ENCODE data around the gene NFKBIZ. TPM values are rescaled to one million over a fixed set of nuclear protein-coding genes. Genes with fewer than 3 reads are reported as not detected.

Gene NFKBIZ
- total RNA-seq, 2 experiments from 2014 or later, result 76.5 to 81.3 TPM

DNA sequence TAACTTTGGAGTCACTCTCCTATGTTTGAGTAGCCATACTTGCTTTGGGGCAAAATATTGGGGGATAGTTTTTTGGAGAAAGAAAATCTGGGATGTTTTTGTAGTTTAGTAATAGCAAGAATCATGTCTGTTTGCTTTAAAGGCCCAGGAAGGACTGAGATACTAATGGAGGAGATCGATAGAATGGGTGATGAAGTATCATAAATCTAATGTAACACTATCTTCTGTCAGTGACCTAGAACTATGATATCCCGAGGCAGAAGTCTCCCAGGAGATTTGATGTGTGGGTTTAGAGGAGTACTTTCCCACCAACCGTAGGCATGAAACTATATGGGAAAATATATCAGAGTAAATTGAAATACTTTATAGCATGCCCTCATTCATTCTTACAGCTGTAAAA is 21.0 kb upstream of the NFKBIZ start:
- POLR2A ChIA-PET, result interaction anchor here (0.8 to 14.9 kb wide), 16 partner anchors 11 to 397 kb away, joined by 3 to 374 read pairs (median 4); partner anchors contain the start of genes CEP97 and NFKBIZ
- peaks cover 61% of the 10 kb centered on the region for H3K4me1 Mint-ChIP-seq
- no peak for DNase-seq
- peaks cover 30% of the 10 kb centered on the region for H3K36me3 Mint-ChIP-seq (ENCODE audit: low read depth)
- H3K27ac Mint-ChIP-seq, result peak overlapping the region; percentile 90
- H3K4me3 Mint-ChIP-seq, result peak overlapping the region; percentile 82
- no peaks in the 10 kb centered on the region for H3K9me3 Mint-ChIP-seq
- CTCF ChIA-PET, result interaction anchor here (1.1 to 4.9 kb wide), 7 partner anchors 21 to 396 kb away, joined by 3 to 36 read pairs (median 5); partner anchors contain the start of genes NFKBIZ and NXPE3
- H3K27me3 Mint-ChIP-seq, result no peaks in the 10 kb centered on the region

DNA sequence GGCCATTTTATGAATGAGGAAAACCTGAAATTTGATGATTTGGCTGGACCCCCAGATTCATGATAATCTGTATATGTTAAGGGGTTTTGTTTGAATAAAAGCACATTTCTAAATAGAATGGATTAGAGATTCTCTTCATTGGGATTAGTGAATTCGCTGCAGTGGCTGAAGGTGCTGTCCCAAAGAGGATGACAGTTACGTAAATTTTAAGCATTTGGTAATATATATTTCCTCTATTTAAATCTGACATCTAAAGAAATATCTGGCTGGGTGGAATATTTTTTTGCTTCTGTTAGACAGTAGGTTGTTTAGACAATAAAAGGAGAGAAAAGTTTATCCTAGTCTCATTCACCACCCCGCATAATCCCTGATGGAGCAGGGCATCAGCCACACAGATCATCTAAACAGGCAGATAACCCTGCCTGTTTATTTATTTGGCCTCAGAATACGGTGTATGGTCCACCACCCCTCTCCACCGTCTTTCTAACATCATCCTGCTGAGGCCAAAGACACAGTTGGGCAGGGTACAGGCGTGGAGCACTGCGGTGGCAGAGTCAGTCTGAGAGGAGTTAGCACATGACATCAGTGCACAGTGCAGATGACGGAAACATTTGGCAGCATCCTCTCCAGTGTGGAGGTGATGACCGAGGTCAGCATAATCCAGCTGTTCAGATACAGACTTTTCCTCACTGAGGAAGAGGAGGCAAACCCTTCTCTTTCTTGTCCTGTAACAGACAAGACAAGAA is 20.4 kb upstream of the NFKBIZ start:
- peak overlapping the region; percentile 90 for H3K27ac Mint-ChIP-seq
- H3K4me1 Mint-ChIP-seq, result peaks cover 67% of the 10 kb centered on the region
- CTCF ChIA-PET, result interaction anchor here (1.0 to 4.9 kb wide), 6 partner anchors 21 to 400 kb away, joined by 3 to 36 read pairs (median 5); partner anchors contain the start of genes NFKBIZ and NXPE3
- peaks cover 33% of the 10 kb centered on the region for H3K36me3 Mint-ChIP-seq (ENCODE audit: low read depth)
- no peaks in the 10 kb centered on the region for H3K27me3 Mint-ChIP-seq
- no peaks in the 10 kb centered on the region for H3K9me3 Mint-ChIP-seq
- POLR2A ChIA-PET, result interaction anchor here (0.7 to 14.9 kb wide), 14 partner anchors 11 to 396 kb away, joined by 3 to 374 read pairs (median 4); partner anchors contain the start of genes CEP97, NFKBIZ and NXPE3
- DNase-seq, result peak; percentile 74
- H3K4me3 Mint-ChIP-seq, result peak overlapping the region; percentile 82

DNA sequence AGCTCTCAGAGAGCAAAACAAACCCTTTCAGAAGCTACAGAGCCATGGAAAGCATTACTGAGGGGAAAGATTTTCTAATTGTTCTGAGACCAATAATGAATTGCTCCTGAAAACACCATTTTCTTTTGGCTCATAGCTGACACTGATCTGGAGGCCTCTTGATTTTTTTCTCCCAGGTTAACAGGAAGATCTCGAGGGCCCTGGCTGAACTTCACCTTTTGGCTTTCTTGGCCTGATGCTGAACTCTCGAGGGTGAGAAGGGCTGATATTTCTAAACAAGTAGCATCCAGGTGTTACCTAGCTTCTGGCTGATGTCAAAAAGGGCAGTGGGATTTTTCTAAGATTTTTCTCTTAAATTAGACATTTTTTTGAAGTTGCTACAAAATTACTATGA is 19.9 kb upstream of the NFKBIZ start:
- Mint-ChIP-seq H3K27me3 (no peaks in the 10 kb centered on the region), H3K4me3 (peak overlapping the region; percentile 82), H3K36me3 (ENCODE audit: low read depth) (peaks cover 33% of the 10 kb centered on the region), H3K4me1 (peaks cover 73% of the 10 kb centered on the region), H3K9me3 (no peaks in the 10 kb centered on the region), H3K27ac (peak overlapping the region; percentile 90)
- POLR2A ChIA-PET, result interaction anchor here (0.7 to 14.9 kb wide), 10 partner anchors 10 to 396 kb away, joined by 3 to 374 read pairs (median 4); partner anchors contain the start of genes NFKBIZ and NXPE3
- DNase-seq, result no peak
- CTCF ChIA-PET, result interaction anchor here (1.0 to 4.9 kb wide), 5 partner anchors 20 to 400 kb away, joined by 3 to 36 read pairs (median 5); partner anchors contain the start of gene NFKBIZ

DNA sequence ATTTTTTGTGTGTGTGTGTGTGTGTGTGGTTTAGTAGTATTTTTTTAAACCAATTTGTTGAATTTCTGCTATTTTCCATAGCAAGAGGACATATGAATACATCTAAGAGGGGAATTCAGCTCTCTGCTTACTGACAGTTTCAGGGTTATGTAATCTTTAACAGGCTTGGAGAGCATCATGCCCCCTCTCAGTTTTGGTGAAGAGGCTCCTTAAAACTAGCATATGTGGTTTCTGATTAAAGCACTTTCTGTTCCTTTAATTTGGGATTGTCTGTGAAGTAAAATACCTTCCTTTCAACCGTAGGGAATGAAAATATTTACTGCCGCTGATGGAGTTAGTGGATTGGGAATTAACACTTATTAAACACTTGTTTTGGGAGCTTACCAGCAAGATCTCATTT is 19.4 kb upstream of the NFKBIZ start:
- Mint-ChIP-seq H3K9me3 (no peaks in the 10 kb centered on the region), H3K27me3 (no peaks in the 10 kb centered on the region), H3K36me3 (ENCODE audit: low read depth) (peaks cover 29% of the 10 kb centered on the region), H3K4me1 (peaks cover 75% of the 10 kb centered on the region), H3K4me3 (peak overlapping the region; percentile 82), H3K27ac (peak overlapping the region; percentile 90)
- POLR2A ChIA-PET, result interaction anchor here (0.7 to 14.9 kb wide), 8 partner anchors 10 to 285 kb away, joined by 3 to 374 read pairs (median 4); partner anchors contain the start of genes NFKBIZ and NXPE3
- CTCF ChIA-PET, result interaction anchor here (1.0 to 4.9 kb wide), 5 partner anchors 20 to 399 kb away, joined by 3 to 36 read pairs (median 5); partner anchors contain the start of gene NFKBIZ
- no peak for DNase-seq

DNA sequence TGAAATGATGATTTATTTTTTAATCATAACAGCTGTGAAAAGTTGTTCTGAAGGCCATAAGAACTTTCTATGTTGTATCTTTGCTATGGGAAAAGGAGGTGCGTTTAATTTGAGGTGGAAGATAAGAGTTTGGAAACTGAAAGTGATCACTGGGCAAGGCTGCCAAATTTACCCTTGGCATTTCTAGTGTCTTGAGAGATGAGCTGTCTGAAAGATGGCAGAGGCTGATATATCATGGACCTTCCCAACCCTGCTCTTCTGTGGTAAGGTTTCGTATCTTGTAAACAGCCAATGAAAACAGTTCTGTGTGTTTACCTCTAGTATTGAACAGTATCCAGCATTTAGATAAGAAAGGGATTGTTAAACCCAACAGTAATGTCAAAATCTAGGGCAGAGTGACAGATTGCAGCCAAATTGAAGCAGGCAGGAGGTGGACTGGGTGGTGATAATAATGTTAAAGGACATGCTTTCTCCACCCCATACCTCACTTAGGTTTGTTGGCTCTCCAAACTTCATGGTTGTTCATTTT is 15.8 kb upstream of the NFKBIZ start:
- Mint-ChIP-seq H3K27ac (peak overlapping the region; percentile 15), H3K36me3 (ENCODE audit: low read depth) (peaks cover 34% of the 10 kb centered on the region), H3K27me3 (no peaks in the 10 kb centered on the region), H3K4me3 (peak overlapping the region; percentile 6), H3K9me3 (no peaks in the 10 kb centered on the region), H3K4me1 (peaks cover 56% of the 10 kb centered on the region)
- ChIA-PET CTCF (interaction anchor here (1.2 kb wide), 1 partner anchor 19 kb away, joined by 3 read pairs; no protein-coding TSS in a partner anchor), POLR2A (interaction anchor here (0.7 to 14.9 kb wide), 2 partner anchors 9 to 19 kb away, joined by 3 to 374 read pairs; partner anchors contain the start of gene NFKBIZ)
- no peak for DNase-seq

DNA sequence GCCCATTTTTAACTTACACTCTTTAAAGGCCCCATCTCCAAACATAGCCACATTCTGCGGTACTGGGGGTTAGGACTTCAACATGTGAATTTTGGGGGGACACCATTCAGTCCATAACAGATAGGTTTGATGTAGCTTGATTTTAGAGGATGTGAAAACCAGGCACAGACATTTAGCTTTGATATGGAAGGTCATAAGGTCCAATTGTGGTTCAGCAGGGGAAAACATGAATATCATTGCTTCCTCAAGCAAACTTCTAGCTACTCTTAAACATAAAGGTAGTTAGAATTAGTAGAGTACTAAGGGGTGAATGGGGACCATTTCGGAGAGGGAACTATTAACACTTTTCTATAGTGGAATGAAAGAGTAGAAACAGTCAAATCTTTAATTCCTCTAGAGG is 13.6 kb upstream of the NFKBIZ start:
- H3K27ac Mint-ChIP-seq, result no peak overlapping the region
- H3K36me3 Mint-ChIP-seq (ENCODE audit: low read depth), result peaks cover 30% of the 10 kb centered on the region
- no peaks in the 10 kb centered on the region for H3K9me3 Mint-ChIP-seq
- CTCF ChIA-PET, result interaction anchor here (1.2 kb wide), 1 partner anchor 13 kb away, joined by 5 read pairs; the partner anchor contains the start of gene NFKBIZ
- no peak for DNase-seq
- POLR2A ChIA-PET, result interaction anchor here (14.9 kb wide), 1 partner anchor 16 kb away, joined by 374 read pairs; the partner anchor contains the start of gene NFKBIZ
- H3K4me1 Mint-ChIP-seq, result peaks cover 37% of the 10 kb centered on the region
- no peaks in the 10 kb centered on the region for H3K27me3 Mint-ChIP-seq
- no peak overlapping the region for H3K4me3 Mint-ChIP-seq

DNA sequence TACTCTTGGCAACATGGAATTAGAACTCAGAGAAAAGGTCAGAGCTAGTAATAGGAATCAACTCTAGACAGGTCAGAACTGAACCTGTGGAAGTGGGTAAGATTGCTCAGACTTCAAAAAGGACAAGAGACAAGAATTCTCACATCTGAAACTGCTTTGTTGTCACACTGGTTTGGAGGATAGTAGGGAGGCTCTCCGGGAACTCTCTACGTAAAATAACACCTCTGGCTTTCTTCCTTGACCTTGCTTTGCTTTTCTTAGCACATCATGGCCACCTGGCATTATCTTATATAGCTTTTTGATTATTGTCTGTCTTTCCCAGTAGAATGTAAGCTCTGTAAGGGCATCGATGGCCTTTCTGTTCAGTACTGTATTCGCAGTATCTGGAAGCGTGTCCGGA is 13.2 kb upstream of the NFKBIZ start:
- POLR2A ChIA-PET, result interaction anchor here (14.9 kb wide), 1 partner anchor 16 kb away, joined by 374 read pairs; the partner anchor contains the start of gene NFKBIZ
- Mint-ChIP-seq H3K27ac (no peak overlapping the region), H3K27me3 (no peaks in the 10 kb centered on the region), H3K36me3 (ENCODE audit: low read depth) (peaks cover 30% of the 10 kb centered on the region), H3K9me3 (no peaks in the 10 kb centered on the region), H3K4me3 (no peak overlapping the region), H3K4me1 (peaks cover 35% of the 10 kb centered on the region)
- CTCF ChIA-PET, result no interaction called here
- no peak for DNase-seq

DNA sequence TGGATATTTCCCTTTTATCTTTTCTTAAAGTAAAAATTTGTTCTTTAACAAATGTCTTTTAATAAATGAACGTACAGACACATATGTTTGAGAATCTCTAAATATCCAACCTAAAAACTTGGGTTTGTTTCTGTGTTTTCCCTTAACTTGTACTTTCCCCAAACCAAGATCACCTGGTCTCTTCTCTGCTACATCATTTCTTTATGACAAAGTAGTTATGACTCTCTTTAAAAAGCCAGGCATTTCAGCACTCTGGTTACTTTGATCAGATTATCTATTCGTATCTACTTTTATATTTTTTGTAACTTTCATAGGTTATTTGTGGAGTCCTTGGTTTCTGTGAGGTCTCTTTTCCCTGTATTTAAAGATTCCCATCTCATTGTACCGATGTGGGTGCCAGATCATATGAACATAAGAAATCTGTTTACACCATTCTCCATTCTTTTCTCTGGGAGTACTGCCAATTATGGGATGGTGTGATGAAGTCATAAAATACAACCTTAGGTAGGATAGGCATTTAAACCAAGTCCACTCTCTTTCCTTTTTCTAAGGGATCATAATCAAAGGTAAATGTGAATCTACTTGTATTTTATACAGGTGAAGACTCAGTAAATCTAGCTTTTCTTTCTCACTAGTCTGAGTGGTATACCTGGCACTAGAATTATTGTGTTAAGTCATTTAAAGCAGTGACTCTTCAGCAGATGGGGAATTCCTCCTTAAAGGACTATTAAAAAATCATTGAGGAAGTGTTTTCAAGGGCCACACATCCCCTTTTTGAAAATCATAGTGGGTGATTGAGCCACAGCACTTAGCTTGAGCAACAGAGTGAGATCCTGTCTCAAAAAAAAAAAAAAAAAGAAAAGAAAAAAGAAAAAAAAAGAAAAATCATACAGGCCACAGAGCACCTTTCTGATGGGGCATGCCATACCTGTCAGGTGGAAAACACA is 12.4 kb upstream of the NFKBIZ start:
- CTCF ChIA-PET, result no interaction called here
- Mint-ChIP-seq H3K9me3 (peaks cover 1% of the 10 kb centered on the region), H3K27me3 (no peaks in the 10 kb centered on the region), H3K36me3 (ENCODE audit: low read depth) (peaks cover 29% of the 10 kb centered on the region), H3K4me3 (no peak overlapping the region), H3K4me1 (peaks cover 29% of the 10 kb centered on the region), H3K27ac (no peak overlapping the region)
- DNase-seq, result no peak
- POLR2A ChIA-PET, result interaction anchor here (14.9 kb wide), 1 partner anchor 15 kb away, joined by 374 read pairs; the partner anchor contains the start of gene NFKBIZ

DNA sequence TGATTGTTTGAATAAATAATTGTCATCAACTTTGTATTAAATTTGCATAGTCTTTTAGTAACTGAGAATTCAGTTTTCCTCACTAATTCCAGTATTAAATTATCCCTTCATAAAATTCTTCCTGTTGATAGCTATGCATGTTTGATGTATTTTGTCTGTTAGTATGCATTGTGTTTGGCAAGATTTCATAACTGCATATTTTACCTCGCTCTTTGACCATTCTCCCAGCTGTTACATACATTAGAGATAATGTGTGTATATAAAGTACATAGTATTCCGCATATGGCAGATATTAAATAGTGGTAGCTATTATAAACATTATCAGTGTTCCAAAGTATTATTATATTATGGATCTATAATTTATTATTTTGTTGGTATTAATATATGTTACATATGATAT is 10.6 kb upstream of the NFKBIZ start:
- Mint-ChIP-seq H3K4me3 (no peak overlapping the region), H3K9me3 (peaks cover 4% of the 10 kb centered on the region), H3K27ac (no peak overlapping the region), H3K36me3 (ENCODE audit: low read depth) (peaks cover 20% of the 10 kb centered on the region), H3K4me1 (peaks cover 17% of the 10 kb centered on the region), H3K27me3 (no peaks in the 10 kb centered on the region)
- POLR2A ChIA-PET, result interaction anchor here (1.4 to 14.9 kb wide), 2 partner anchors 9 to 13 kb away, joined by 6 to 374 read pairs; partner anchors contain the start of gene NFKBIZ
- CTCF ChIA-PET, result interaction anchor here (0.6 to 1.5 kb wide), 5 partner anchors 10 to 29 kb away, joined by 3 read pairs; partner anchors contain the start of gene NFKBIZ
- DNase-seq, result no peak

DNA sequence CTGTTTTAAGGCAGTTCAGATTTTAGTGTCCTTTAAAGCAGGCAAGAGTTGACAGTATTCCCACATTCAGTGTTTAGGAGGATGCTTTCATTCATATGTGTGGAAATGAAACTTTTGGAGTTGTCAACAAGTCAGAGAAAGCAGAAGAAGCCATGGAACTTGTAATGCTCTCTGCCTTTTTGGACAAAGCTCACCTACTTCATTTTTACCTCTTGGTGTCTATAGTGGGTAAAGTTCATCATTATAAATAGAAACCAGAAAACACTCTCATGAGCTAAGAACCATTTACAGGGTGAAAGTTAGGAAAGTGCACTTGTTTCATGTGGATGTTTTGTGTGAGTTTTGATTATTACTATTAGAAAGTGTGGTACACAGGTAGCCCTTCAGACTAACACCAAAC is 9.2 kb upstream of the NFKBIZ start:
- no peak overlapping the region for H3K27ac Mint-ChIP-seq
- DNase-seq, result no peak
- H3K36me3 Mint-ChIP-seq (ENCODE audit: low read depth), result peaks cover 25% of the 10 kb centered on the region
- CTCF ChIA-PET, result interaction anchor here (1.3 kb wide), 1 partner anchor 31 kb away, joined by 3 read pairs; no protein-coding TSS in a partner anchor
- H3K4me1 Mint-ChIP-seq, result peaks cover 6% of the 10 kb centered on the region
- H3K4me3 Mint-ChIP-seq, result no peak overlapping the region
- H3K9me3 Mint-ChIP-seq, result peaks cover 4% of the 10 kb centered on the region
- H3K27me3 Mint-ChIP-seq, result no peaks in the 10 kb centered on the region
- POLR2A ChIA-PET, result interaction anchor here (1.4 to 14.9 kb wide), 2 partner anchors 10 to 12 kb away, joined by 6 to 374 read pairs; partner anchors contain the start of gene NFKBIZ

DNA sequence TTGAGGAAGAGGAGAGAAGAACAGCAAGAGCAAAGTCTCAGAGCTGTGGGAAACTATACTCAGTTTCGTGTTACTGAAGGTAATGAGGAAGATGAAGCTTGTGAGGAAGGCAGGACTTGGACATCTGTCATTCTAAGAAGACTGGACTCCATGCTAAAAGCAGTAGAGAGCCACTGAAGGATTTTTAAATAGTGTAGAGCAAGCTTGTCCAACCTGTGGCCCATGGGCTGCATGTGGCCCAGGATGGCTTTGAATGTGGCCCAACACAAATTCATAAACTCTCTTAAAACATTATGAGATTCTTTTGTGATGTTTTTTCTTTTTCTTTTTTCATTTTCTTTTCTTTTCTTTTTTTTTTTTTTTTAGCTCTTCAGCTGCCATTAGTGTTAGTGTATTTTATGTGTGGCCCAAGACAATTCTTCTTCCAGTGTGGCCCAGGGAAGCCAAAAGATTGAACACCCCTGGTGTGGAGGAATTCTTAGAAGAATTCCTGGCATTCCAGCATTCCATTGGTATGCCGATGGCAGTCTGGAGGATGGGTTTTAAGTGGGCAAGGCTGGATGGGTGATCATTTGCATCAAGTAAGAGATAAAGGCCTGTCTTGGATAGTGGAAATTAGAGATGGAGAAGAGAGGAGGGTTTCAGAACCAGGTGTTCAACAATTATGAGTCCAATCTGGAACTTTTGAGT is 6.9 kb upstream of the NFKBIZ start:
- H3K4me3 Mint-ChIP-seq, result no peak overlapping the region

More for the DNA sequence above, 6.9 kb upstream of the NFKBIZ start:
- ChIA-PET POLR2A (interaction anchor here (1.0 to 3.0 kb wide), 4 partner anchors 9 to 15 kb away, joined by 3 to 9 read pairs (median 4); no protein-coding TSS in a partner anchor), CTCF (interaction anchor here (1.1 kb wide), 1 partner anchor 383 kb away, joined by 3 read pairs; no protein-coding TSS in a partner anchor)
- H3K27ac Mint-ChIP-seq, result no peak overlapping the region
- no peak for DNase-seq
- peaks cover 6% of the 10 kb centered on the region for H3K4me1 Mint-ChIP-seq
- peaks cover 4% of the 10 kb centered on the region for H3K9me3 Mint-ChIP-seq
- H3K36me3 Mint-ChIP-seq (ENCODE audit: low read depth), result peaks cover 25% of the 10 kb centered on the region
- no peaks in the 10 kb centered on the region for H3K27me3 Mint-ChIP-seq
